ENCODE data around the gene CCDC38.

CCDC38 gene

GRCh38 chr12:95960241-95960640 is 17.8 kb upstream of the CCDC38 start:
- no peak for DNase-seq

DNA sequence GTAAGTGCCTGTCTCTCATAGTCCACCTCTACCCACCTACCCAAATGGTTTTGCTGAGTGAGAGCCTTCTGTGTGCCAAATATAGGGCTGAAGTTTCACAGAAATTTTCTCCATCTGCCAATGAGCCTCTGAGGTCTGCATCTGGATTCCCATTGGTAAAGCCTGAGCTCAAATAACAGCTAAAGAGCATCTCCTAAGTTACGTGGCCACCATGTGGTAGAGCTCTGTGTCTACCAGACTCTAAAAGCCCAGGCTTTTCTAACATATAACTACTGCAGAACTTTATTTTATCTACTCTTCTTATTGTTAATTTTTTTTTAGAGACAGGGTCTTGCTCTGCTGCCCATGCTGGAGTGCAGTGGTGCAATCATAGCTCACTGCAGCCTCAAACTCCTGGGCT is 16.7 kb upstream of the CCDC38 start:
- DNase-seq: no peak

DNA sequence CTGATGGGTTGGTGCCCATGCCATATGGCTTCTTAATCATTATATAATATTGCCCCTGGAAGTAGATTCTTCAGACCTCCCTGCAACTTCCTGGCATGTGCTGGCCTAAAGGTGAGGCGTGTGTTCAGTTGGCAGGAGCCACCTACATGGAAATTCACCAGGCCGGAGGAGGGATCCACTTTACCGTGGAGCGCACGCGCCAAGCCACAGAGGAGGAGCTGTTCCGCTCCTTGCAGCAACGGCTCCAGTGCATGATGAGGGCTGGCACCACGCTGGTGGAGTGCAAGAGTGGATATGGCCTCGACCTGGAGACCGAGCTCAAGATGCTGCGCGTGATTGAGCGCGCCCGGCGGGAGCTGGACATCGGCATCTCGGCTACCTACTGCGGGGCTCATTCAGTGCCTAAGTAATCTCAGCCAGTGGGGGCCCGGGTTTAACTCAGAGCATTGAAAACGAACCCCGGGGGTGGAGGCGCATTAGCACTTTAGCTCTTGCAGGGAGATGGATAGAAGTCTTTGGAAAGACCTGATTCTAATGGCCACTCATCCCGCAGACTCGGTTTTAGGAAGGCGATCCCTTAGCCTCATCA is 14.2 kb upstream of the CCDC38 start:
- peak; percentile 40 for DNase-seq

- DNase-seq: no peak
These were observed 13.2 kb upstream of the CCDC38 start for GRCh38 chr12:95955549-95956159.

DNA sequence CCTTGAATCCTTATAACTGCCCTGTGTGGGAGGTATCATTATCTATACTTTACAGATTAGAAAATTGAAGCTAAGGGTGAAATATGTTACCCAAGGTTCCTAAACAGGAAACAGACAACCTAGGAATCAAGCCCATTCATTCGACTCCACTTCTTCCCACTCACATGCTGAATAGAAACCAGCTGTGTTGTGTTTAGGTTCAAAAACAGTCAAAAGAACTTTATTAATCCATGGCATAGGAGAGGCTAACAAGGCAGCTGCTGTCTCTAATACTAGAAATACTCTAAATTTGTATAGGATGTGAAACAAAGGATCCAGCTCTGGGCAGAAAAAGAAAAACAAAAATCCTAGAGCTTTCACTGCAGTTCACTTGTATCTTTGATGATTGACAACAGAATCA is 10.6 kb upstream of the CCDC38 start:
- DNase-seq: no peak

- no peak for DNase-seq
These were observed 9.1 kb upstream of the CCDC38 start for GRCh38 chr12:95951515-95951914.

DNA sequence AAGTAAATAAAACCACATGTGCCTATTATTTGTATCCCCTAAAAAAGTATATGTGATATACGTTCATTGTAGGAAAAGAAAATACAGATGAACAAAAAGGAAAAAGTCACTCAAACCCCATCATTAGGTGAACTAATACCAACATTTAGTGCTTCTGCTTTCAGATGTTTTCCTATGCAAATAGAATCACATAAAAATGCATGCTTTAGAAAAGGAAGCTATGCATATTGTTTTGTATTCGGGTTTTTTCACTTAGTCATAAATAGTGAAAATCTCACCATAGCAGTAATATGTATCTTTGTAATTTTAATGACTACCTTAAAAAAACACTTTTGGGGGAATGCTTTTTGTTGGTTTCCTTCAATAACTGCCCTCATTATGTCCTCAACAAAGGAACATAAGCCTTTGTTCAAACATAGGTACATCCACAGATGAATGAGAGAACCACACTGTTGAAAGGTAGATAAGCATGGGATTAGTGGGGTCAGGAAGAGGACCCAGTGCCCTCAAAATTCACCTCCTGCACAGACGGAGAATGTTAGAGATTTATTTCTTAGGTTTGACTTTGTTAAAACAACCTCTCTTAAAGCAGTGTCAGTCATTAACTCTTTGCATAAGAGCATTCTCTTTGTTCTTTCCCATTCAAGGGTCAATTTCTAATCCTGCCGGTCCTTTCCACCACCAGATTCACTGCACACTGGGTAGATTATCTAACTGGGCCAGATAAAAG is 7.2 kb upstream of the CCDC38 start:
- no peak for DNase-seq

DNA sequence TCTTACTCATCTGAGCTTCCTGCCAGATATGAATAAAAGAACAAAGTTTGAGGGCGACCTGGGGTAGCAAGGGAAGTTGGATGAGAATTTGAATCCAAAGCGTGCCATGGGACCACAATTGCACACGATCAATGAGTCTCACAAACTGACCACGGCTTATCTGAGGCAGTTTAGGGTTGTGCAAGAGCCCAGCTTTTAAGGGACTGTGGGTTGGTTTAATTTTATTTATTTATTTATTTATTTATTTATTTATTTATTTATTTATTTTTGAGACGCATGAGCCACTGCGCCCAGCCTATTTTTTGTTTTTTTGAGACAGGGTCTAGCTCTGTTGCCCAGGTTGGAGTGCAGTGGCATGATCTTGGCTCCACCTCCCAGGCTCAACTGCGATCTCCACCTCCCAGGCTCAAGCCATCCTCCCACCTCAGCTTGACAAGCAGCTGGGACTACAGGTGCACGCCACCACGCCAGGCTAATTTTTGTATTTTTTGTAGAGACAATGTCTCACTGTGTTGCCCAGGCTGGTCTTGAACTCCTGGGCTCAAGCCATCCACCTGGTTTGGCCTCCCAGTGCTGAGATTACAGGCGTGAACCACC is 1.8 kb upstream of the CCDC38 start:
- DNase-seq: no peak

GRCh38 chr12:95943330-95943842 is 972 bp upstream of the CCDC38 start, which contains the start of gene AMDHD1:
Gene AMDHD1, plus strand, starts transcription at chr12:95943331. Its CDS starts 68 bp downstream, at chr12:95943399.
- DNase-seq: peak; percentile 82

GRCh38 chr12:95942101-95942523 is 302 bp downstream of the CCDC38 start:
- no peak for DNase-seq

DNA sequence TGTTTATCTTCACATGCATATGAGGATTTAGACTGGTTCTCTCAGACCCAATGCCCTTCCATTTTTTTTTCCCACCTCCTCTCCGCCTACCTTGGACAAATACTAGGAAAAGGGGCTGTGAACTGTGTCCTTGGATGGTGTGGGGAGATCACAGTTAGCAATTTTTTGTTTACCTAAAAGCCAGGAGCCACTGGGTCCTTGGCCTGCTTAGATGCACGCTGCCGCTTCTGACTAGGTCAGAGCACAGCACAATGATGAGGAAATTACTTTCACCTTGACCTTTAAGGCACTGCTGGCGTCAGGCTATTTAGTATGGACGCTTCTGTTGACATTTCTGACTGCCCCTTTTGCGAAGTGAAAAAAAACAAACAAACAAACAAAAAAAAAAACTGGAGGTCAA is 1.9 kb downstream of the CCDC38 start:
- no peak for DNase-seq

DNA sequence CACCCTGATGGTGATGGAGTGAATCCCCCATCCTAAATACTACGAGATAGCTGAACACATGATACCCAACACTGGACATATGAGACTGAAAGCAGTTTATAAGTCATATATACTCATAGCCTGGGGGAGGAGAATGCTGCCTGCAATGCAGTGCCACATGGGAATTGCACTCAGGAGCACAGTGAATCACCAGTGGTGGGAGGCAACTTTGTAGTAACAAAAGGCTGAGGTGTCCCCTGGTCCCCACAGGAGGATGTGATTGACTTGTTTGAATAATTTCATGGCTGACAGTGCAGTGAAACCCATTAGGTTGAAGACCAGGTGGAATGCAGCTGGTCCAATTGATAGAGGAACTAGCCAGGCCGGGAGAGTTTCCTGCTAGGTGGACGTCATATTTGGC is 20.2 kb downstream of the CCDC38 start:
- DNase-seq: no peak

- no peak for DNase-seq
These were observed 23.3 kb downstream of the CCDC38 start for GRCh38 chr12:95919110-95919509.

DNA sequence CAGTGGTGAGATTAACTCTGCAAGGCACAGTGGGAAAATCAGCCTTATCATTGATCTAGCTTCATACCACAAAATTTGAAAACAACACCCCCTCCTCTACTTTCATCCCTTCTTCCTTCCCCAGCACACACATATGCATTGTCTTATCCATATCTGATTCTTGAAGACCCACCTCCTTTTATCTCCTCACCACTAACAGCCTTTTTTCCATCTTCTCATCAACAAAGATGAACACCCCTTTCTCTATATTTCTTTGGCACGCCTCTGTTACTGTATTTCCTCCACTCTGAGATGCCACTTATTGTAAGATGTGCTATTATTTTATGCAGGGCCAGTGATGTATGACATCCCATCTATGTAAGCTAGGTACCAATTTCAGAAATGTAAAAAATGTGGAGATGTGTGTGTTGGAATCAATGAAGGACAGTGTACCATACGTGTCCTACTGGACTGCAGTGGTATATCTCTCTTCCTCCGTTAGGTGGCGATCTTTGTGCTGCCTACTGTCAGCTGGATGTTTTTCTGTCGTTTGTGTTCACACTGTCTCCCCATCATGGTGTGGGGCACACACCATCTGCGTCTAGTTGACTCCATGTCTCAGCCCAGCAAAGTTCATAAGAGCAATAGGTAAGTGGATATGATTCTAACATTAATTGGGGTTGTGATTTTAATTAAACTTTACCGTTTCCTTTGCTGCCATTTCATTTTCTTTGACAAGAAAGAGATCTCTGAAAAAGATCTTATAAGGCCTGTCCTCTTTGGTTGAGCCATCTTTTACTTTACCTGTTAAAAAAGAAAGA is 24.0 kb downstream of the CCDC38 start:
- peak; percentile 50 for DNase-seq

- DNase-seq: no peak
These were observed 32.5 kb downstream of the CCDC38 start for GRCh38 chr12:95909871-95910270.

GRCh38 chr12:95908573-95908972 is 33.8 kb downstream of the CCDC38 start:
- no peak for DNase-seq

DNA sequence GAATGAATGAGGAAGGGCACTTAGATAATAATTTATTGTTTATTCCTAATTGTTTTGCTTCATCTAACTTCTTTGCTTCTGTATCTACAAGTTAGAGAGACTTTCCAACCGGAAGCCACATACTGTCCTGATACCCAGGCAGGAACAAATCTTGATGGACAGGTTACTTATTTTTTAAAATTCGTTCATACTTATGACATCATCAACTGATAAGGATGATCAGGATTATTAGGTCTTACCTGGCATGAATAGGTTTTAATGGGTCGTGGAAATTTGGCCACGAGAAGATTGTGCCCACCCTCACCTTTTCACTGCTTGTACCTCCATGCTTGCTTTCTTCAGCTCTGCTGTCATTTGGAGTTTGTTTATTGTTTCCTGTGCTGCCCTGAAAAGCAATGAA is 44.3 kb downstream of the CCDC38 start:
- no peak for DNase-seq

GRCh38 chr12:95896846-95897245 is 45.6 kb downstream of the CCDC38 start:
- DNase-seq: no peak

DNA sequence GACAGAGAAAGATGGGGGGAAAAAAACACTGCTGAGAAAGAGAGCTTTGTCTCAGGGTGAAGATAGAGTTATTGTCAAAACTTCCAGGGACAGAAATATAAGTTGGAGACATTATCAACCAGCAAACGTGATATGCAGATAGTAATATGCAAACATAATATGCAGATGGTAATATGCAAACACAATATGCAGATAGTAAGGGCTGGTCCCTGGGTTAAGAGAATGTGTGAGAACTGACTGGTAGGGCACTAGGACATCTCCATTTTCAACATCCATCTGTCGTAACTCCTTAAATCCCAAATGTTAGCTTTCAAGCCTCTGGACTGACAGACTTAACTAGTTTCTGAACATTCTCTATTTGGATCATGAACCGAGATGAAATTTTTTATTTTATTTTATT is 51.5 kb downstream of the CCDC38 start:
- DNase-seq: no peak

- DNase-seq: no peak
These were observed 55.1 kb downstream of the CCDC38 start for GRCh38 chr12:95887311-95887710.

DNA sequence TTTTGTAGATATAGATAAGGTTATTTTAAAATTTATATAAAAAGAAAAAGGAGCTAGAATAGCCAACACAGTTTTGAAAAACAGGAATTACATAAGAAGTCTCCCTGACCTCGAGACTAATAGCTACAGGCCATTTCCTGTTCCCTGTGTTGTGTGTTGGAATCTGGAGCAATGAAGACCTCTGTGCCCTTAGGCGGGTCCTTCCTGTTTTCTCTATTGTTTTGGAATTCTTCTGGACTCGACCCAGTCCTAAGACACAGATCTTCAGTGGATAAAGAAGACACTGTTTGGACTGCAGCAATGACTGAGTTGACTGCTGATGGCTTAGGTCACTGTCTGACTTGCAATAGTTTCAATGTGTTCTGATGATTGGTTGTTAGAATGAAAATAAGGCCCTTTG is 57.4 kb downstream of the CCDC38 start:
- DNase-seq: no peak

- DNase-seq: no peak
These were observed 59.5 kb downstream of the CCDC38 start for GRCh38 chr12:95882873-95883272.

- DNase-seq: no peak
These were observed 60.3 kb downstream of the CCDC38 start for GRCh38 chr12:95882080-95882479.

All from retina (tissue), 1 donor.